ENCODE data around the gene IL12RB1. TPM values are rescaled to one million over a fixed set of nuclear protein-coding genes. Genes with fewer than 3 reads are reported as not detected.
A peak's percentile ranks its signal among the peaks of the same experiment; 100 is the strongest.

IL12RB1 gene
- total and polyA plus RNA-seq, 10 of the 15 experiments (the other 5 are each of a cell fraction or from before 2014, with no cell fraction given): 2.8 to 29.9 (median 17.6) TPM

DNA sequence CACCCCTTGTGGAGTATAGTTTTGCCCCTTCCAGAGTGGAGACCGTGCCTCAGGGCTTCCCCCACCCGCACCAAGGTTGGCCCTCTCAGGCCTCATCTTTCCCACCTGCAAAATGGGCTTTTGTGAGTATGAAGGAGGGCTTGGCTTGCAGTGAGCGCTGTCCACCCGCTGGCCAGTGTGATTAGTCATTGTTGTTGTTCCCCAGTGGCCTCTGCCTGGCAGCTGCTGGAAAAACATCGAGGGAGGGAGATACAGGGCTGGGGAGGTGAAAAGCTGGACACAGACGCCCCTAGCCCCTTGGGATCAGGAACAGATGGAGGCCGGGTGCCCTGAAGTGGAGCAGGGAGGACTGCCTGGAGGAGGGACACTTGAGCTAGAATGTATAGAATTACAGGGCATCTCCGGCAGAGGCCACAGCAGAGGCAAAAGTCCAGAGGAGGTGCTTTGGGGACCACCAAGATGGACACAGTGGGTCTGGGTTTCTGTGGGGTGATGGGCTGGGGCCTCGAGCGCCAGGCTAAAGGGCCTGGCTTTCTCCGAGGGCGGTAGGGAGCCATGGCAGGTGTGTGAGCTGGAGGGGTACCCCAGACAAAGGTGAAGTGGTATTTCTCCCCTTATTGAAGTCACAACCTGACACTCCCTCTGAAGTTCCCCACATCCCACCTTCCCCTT lies 3.9 kb upstream of the IL12RB1 start:
- in situ Hi-C loops (cut with MboI) (no loop called here), intact Hi-C loops (cut with micrococcal nuclease; ENCODE audit: unreplicated experiment) (no loop called here)
- TF ChIP-seq RAD51 (IDR thresholded peaks at IDR 0.05) (no peak), CUX1 (IDR thresholded peaks at IDR 0.05; ENCODE audit: insufficient replicate concordance, low read depth, low read length) (no peak), KDM1A (IDR thresholded peaks at IDR 0.05; ENCODE audit: borderline replicate concordance) (0 out of 2 replicates have a peak, but pooled peaks have one; percentile 69), CHD4 (IDR thresholded peaks at IDR 0.05) (0 out of 2 replicates have a peak, but pooled peaks have one; percentile 38)
- TF ChIP-seq, protein P1, sequence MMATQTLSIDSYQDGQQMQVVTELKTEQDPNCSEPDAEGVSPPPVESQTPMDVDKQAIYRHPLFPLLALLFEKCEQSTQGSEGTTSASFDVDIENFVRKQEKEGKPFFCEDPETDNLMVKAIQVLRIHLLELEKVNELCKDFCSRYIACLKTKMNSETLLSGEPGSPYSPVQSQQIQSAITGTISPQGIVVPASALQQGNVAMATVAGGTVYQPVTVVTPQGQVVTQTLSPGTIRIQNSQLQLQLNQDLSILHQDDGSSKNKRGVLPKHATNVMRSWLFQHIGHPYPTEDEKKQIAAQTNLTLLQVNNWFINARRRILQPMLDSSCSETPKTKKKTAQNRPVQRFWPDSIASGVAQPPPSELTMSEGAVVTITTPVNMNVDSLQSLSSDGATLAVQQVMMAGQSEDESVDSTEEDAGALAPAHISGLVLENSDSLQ (IDR thresholded peaks at IDR 0.05): 0 out of 2 replicates have a peak, but pooled peaks have one; percentile 3
- no peaks in the 10 kb centered on the region for H3K27me3 ChIP-seq (replicated peaks in 1 of 2; ENCODE audit: control insufficient read depth in 2 of 2, insufficient read depth in 2 of 2, low read length in 1 of 2)
- ChIA-PET SMC1A (ENCODE audit: uncharacterized antibody, unreplicated experiment) (interaction anchor here (0.8 to 5.0 kb wide), 9 partner anchors 8 to 78 kb away, joined by 4 to 30 read pairs (median 5); partner anchors contain the start of gene MAST3), POLR2A (interaction anchor here (0.6 to 4.2 kb wide), 11 partner anchors 8 to 1014 kb away, joined by 3 to 31 read pairs (median 6); partner anchors contain the start of genes JUND and MAST3), CTCF (interaction anchor here (0.9 to 2.2 kb wide), 8 partner anchors 19 to 191 kb away, joined by 3 to 7 read pairs (median 4); partner anchors contain the start of gene JUND), RAD21 (ENCODE audit: unreplicated experiment) (interaction anchor here (0.5 to 1.8 kb wide), 7 partner anchors 9 to 251 kb away, joined by 3 to 14 read pairs (median 5); no protein-coding TSS in a partner anchor)
- peak overlapping the region; percentile 88 for H2AFZ ChIP-seq (ENCODE audit: control insufficient read depth, low read depth, low read length)
- H3K36me3 ChIP-seq (ENCODE audit: control insufficient read depth in 2 of 2, insufficient read depth in 2 of 2, low read length in 1 of 2): no peaks in the 10 kb centered on the region; a peak in 1 of 4 replicates
- H3K4me1 ChIP-seq (ENCODE audit: control insufficient read depth, insufficient read depth, low read length): peaks cover 34% of the 10 kb centered on the region
- no peak for FAIRE-seq
- WGBS (ENCODE audit: insufficient coverage, insufficient replicate concordance, low lambda C conversion rate, missing lambda C conversion rate): 59% methylated on average over 12 of the region's 12 CpGs
- peaks cover 9% of the 10 kb centered on the region for H3K79me2 ChIP-seq (ENCODE audit: control insufficient read depth, insufficient read depth, low read length)
- H4K20me1 ChIP-seq (ENCODE audit: control insufficient read depth, insufficient read depth): no peaks in the 10 kb centered on the region
- no peak for ATAC-seq
- no TSS peak for BruUV-seq (replicated peaks)
- 0 out of 2 replicates have a peak overlapping the region, but pooled peaks have one; percentile 15 for H3K4me3 ChIP-seq
- H3K9ac ChIP-seq (ENCODE audit: control insufficient read depth, insufficient read depth, low read length): peak overlapping the region; percentile 72
- DNase-seq (ENCODE audit: low read depth, low spot score): no peak
- H3K27ac ChIP-seq (ENCODE audit: control insufficient read depth, insufficient read depth): peak overlapping the region; percentile 93
- no peaks in the 10 kb centered on the region for H3K9me3 ChIP-seq (replicated peaks; ENCODE audit: control insufficient read depth, insufficient read depth, low read length)
- peak overlapping the region; percentile 48 for H3K4me2 ChIP-seq (ENCODE audit: control insufficient read depth, insufficient read depth)

All from GM12878 (cell line).